KMS-11 (cell line): ENCODE measurements around the gene HSBP1L1.

Source experiments
- H2AFZ ChIP-seq: fragments of 200-600 bp; sonication (generic); 2 replicates; pipeline ENCODE4 v1.6.1; 2016; ENCODE audit warnings: antibody characterized with exemption, mixed run types, low read depth
- H3K27ac ChIP-seq: fragments of 200-600 bp; sonication (generic); 2 replicates; pipeline ENCODE4 v1.6.1; 2016; ENCODE audit warnings: mild to moderate bottlenecking, mixed run types
- H3K27me3 ChIP-seq: fragments of 200-600 bp; sonication (generic); 2 replicates; pipeline ENCODE4 v1.6.1; 2017; ENCODE audit warnings: mild to moderate bottlenecking, low read depth, mixed run types, moderate library complexity; ENCODE audit not compliant: insufficient read depth
- H3K36me3 ChIP-seq: fragments of 200-600 bp; sonication (generic); 2 replicates; pipeline ENCODE4 v1.6.1; 2017; ENCODE audit warnings: mild to moderate bottlenecking, mixed run types; ENCODE audit not compliant: insufficient read depth
- H3K4me1 ChIP-seq: fragments of 200-600 bp; sonication (generic); 2 replicates; pipeline ENCODE4 v1.6.1; 2016; ENCODE audit warnings: mild to moderate bottlenecking, low read depth, mixed run types; ENCODE audit not compliant: poor library complexity, severe bottlenecking
- H3K4me2 ChIP-seq: fragments of 200-600 bp; sonication (generic); 2 replicates; pipeline ENCODE4 v1.7.0; 2016; ENCODE audit warnings: mild to moderate bottlenecking, mixed run types
- H3K4me3 ChIP-seq: fragments of 200-600 bp; sonication (generic); IDR thresholded peaks from 2 replicates; pipeline ENCODE4 v1.6.1; 2017; ENCODE audit warnings: low read depth, low read length, mixed read lengths; ENCODE audit not compliant: insufficient read depth
- H3K79me2 ChIP-seq: fragments of 200-600 bp; sonication (generic); 2 replicates; pipeline ENCODE4 v1.6.1; 2016; ENCODE audit warnings: low read depth, mixed run types; ENCODE audit not compliant: insufficient read depth
- H3K9ac ChIP-seq: fragments of 200-600 bp; sonication (generic); 2 replicates; pipeline ENCODE4 v1.6.1; 2016; ENCODE audit warnings: mild to moderate bottlenecking, mixed run types
- H4K20me1 ChIP-seq: fragments of 200-600 bp; sonication (generic); 2 replicates; pipeline ENCODE4 v1.6.1; 2016; ENCODE audit warnings: mild to moderate bottlenecking, mixed run types; ENCODE audit not compliant: insufficient read depth
- CTCF ChIP-seq: fragments of 200-600 bp; sonication (generic); conservative IDR thresholded peaks from 2 replicates; pipeline ENCODE4 v1.6.1; 2017; ENCODE audit warnings: low read depth, mild to moderate bottlenecking, antibody characterized with exemption, low read length, moderate library complexity, mixed read lengths

Gene HSBP1L1

GRCh38 chr18:79940126-79940813 lies 24.2 kb upstream of the HSBP1L1 start:
- no peak overlapping the region for H3K9ac ChIP-seq
- no peak overlapping the region for H3K4me2 ChIP-seq
- no peaks in the 10 kb centered on the region for H3K27me3 ChIP-seq
- no peaks in the 10 kb centered on the region for H4K20me1 ChIP-seq
- H3K27ac ChIP-seq: no peak overlapping the region
- no peak overlapping the region for H2AFZ ChIP-seq
- peaks cover 16% of the 10 kb centered on the region; the same call in 1 of the 2 replicates for H3K36me3 ChIP-seq
- H3K79me2 ChIP-seq: peaks cover 21% of the 10 kb centered on the region; the same call in 1 of the 2 replicates
- TF ChIP-seq CTCF: no peak
- H3K4me3 ChIP-seq: no peak overlapping the region
- no peaks in the 10 kb centered on the region for H3K4me1 ChIP-seq

- Histone ChIP-seq H3K9ac (no peak overlapping the region), H3K27me3 (no peaks in the 10 kb centered on the region), H3K27ac (no peak overlapping the region), H3K36me3 (peaks cover 16% of the 10 kb centered on the region; the same call in 1 of the 2 replicates), H2AFZ (no peak overlapping the region), H3K4me2 (no peak overlapping the region), H3K4me3 (no peak overlapping the region), H3K79me2 (peaks cover 21% of the 10 kb centered on the region; the same call in 1 of the 2 replicates), H4K20me1 (no peaks in the 10 kb centered on the region), H3K4me1 (no peaks in the 10 kb centered on the region)
- no peak for TF ChIP-seq CTCF
Measured at GRCh38 chr18:79940814-79941472, 23.5 kb upstream of the HSBP1L1 start.

- Histone ChIP-seq H2AFZ (no peak overlapping the region), H3K36me3 (peaks cover 16% of the 10 kb centered on the region; the same call in 1 of the 2 replicates), H4K20me1 (no peaks in the 10 kb centered on the region), H3K4me2 (no peak overlapping the region), H3K4me1 (no peaks in the 10 kb centered on the region), H3K4me3 (no peak overlapping the region), H3K9ac (no peak overlapping the region), H3K27ac (no peak overlapping the region), H3K79me2 (peaks cover 17% of the 10 kb centered on the region; the same call in 1 of the 2 replicates), H3K27me3 (no peaks in the 10 kb centered on the region)
- no peak for TF ChIP-seq CTCF
Measured at GRCh38 chr18:79941473-79942119, 22.8 kb upstream of the HSBP1L1 start.

- H3K4me2 ChIP-seq: no peak overlapping the region
- no peak overlapping the region for H3K27ac ChIP-seq
- H3K4me1 ChIP-seq: no peaks in the 10 kb centered on the region
- H2AFZ ChIP-seq: no peak overlapping the region
- H3K36me3 ChIP-seq: peaks cover 16% of the 10 kb centered on the region; the same call in 1 of the 2 replicates
- no peak overlapping the region for H3K4me3 ChIP-seq
- H3K27me3 ChIP-seq: no peaks in the 10 kb centered on the region
- peaks cover 11% of the 10 kb centered on the region; the same call in 1 of the 2 replicates for H3K79me2 ChIP-seq
- H4K20me1 ChIP-seq: no peaks in the 10 kb centered on the region
- H3K9ac ChIP-seq: no peak overlapping the region
- no peak for TF ChIP-seq CTCF
Measured at GRCh38 chr18:79942211-79942610, 22.2 kb upstream of the HSBP1L1 start.
